Esophagus muscularis mucosa (tissue), 4 donors: ENCODE data around the gene ANTXRL. TPM values are rescaled to one million over a fixed set of nuclear protein-coding genes. Genes with fewer than 3 reads are reported as not detected.
"Not testable (repeated sequence)": the region's sequence is repeated elsewhere in the genome, so short reads cannot be mapped to it uniquely, and the experiment has no call there.

Experiments
- DNase-seq: peaks from one replicate; pipeline ENCODE4 v3.0.0-alpha.2; 2017; ENCODE audit errors: extremely low spot score
- H3K27ac ChIP-seq, 4 donors: fragments of 200-600 bp; sonication (generic); replicated peaks in 1 of 4; 1 replicate in 3 of 4; 2 replicates in 1 of 4; pipeline ENCODE4 v1.5.1; 2016 to 2019; ENCODE audit warnings: mild to moderate bottlenecking in 1 of 4
- H3K27me3 ChIP-seq, 4 donors: fragments of 200-600 bp; sonication (generic); one replicate each; pipeline versions ENCODE4 v1.5.1 to v1.6.0; 2016 to 2019
- H3K36me3 ChIP-seq, 4 donors: fragments of 200-600 bp; sonication (generic); one replicate each; pipeline ENCODE4 v1.5.1; 2016 to 2019
- H3K4me1 ChIP-seq, 4 donors: fragments of 200-600 bp; sonication (generic); one replicate each; pipeline ENCODE4 v1.5.1; 2016 to 2019
- H3K4me3 ChIP-seq, 4 donors: fragments of 200-600 bp; sonication (generic); 1 replicate in 2 of 4; 2 replicates in 2 of 4; pipeline ENCODE4 v1.5.1; 2016 to 2019; ENCODE audit warnings: mild to moderate bottlenecking in 4 of 4, moderate library complexity in 1 of 4
- H3K9me3 ChIP-seq, 4 donors: fragments of 200-600 bp; sonication (generic); 1 replicate in 3 of 4; 2 replicates in 1 of 4; pipeline ENCODE4 v1.5.1; 2016 to 2019
- CTCF ChIP-seq, 3 experiments: fragments of 200-600 bp in 2 of 3; fragments of 450-650 bp in 1 of 3; sonication (generic) in 2 of 3; IDR thresholded peaks; one replicate each; pipeline ENCODE4 v1.5.1; 2017 to 2019; ENCODE audit warnings: antibody characterized with exemption in 3 of 3, mild to moderate bottlenecking in 2 of 3, moderate library complexity in 1 of 3
- EP300 ChIP-seq: sonication (generic); formaldehyde crosslinking; IDR thresholded peaks from one replicate; pipeline ENCODE4 v1.6.1; 2017; ENCODE audit warnings: antibody characterized with exemption
- POLR2A ChIP-seq: fragments of 450-650 bp; IDR thresholded peaks from one replicate; pipeline ENCODE4 v1.6.1; 2017; ENCODE audit warnings: antibody characterized with exemption, moderate library complexity, mild to moderate bottlenecking, low read depth
- POLR2AphosphoS5 ChIP-seq, 2 donors: sonication (generic); formaldehyde crosslinking; IDR thresholded peaks; one replicate each; pipeline ENCODE4 v1.6.1; 2017; ENCODE audit warnings: antibody characterized with exemption in 2 of 2
- WGBS: methylation state at CpG from one replicate; pipeline ENCODE4 v1.1.5; 2018; 5-methylcytosine and 5-hydroxymethylcytosine counted together
- intact Hi-C: fragments of 100-400 bp; cut with DNase I; formaldehyde crosslinking; loops from one replicate; pipeline ENCODE4 v1.15.1; 2023
- total RNA-seq, 4 donors: library from RNA; depleted of rRNA; stranded (reverse); fragments of >200 nt; gene quantifications; one replicate each; pipeline versions ENCODE4 v1.1.0 to v1.2.1, GENCODE V29; 2016

ANTXRL gene
- total RNA-seq, 4 donors from 2014 or later, result not detected

GRCh38 chr10:46301721-46302479, 15.1 kb downstream of the ANTXRL start:
- Histone ChIP-seq H3K4me1 (no peaks in the 10 kb centered on the region), H3K4me3 (no peak overlapping the region), H3K27me3 (peaks cover 0 to 7% (median 0%) of the 10 kb centered on the region in 4 donors), H3K9me3 (no peaks in the 10 kb centered on the region), H3K36me3 (no peaks in the 10 kb centered on the region), H3K27ac (no peak overlapping the region)
- DNase-seq, result no peak
- TF ChIP-seq POLR2AphosphoS5 (IDR thresholded peaks at IDR 0.05) (no peak), POLR2A (no peak), CTCF (IDR thresholded peaks at IDR 0.05) (no peak), EP300 (no peak)
- 84% methylated on average over 6 of the region's 13 CpGs for WGBS
- intact Hi-C loops, result no loop called here

GRCh38 chr10:46302765-46303352, 16.1 kb downstream of the ANTXRL start:
- H3K36me3 ChIP-seq, H3K4me1 ChIP-seq, H3K27me3 ChIP-seq, intact Hi-C loops, H3K27ac ChIP-seq, H3K4me3 ChIP-seq, DNase-seq, H3K9me3 ChIP-seq: not testable (repeated sequence)
- 70% methylated on average over 4 of the region's 5 CpGs for WGBS

GRCh38 chr10:46304062-46304461, 17.3 kb downstream of the ANTXRL start:
- Histone ChIP-seq H3K4me3 (no peak overlapping the region), H3K9me3 (no peaks in the 10 kb centered on the region), H3K27ac (no peak overlapping the region), H3K4me1 (no peaks in the 10 kb centered on the region), H3K27me3 (no peaks in the 10 kb centered on the region), H3K36me3 (no peaks in the 10 kb centered on the region)
- no peak for DNase-seq
- TF ChIP-seq CTCF (IDR thresholded peaks at IDR 0.05), result no peak
- TF ChIP-seq POLR2A, result no peak
- no peak for TF ChIP-seq EP300
- no peak for TF ChIP-seq POLR2AphosphoS5 (IDR thresholded peaks at IDR 0.05)
- 92% methylated on average over 3 of the region's 3 CpGs for WGBS
- intact Hi-C loops, result no loop called here

- H3K27me3 ChIP-seq, H3K36me3 ChIP-seq, H3K9me3 ChIP-seq, intact Hi-C loops, H3K4me1 ChIP-seq, DNase-seq, H3K27ac ChIP-seq, H3K4me3 ChIP-seq: not testable (repeated sequence)
- WGBS, result 94% methylated on average over 5 of the region's 5 CpGs
These were observed 17.9 kb downstream of the ANTXRL start for GRCh38 chr10:46304671-46305070.

GRCh38 chr10:46305079-46305818, 18.5 kb downstream of the ANTXRL start:
- Histone ChIP-seq H3K36me3 (no peaks in the 10 kb centered on the region), H3K4me3 (no peak overlapping the region), H3K27me3 (no peaks in the 10 kb centered on the region), H3K9me3 (no peaks in the 10 kb centered on the region), H3K4me1 (no peaks in the 10 kb centered on the region), H3K27ac (no peak overlapping the region)
- TF ChIP-seq POLR2A (no peak), CTCF (IDR thresholded peaks at IDR 0.05) (no peak), POLR2AphosphoS5 (IDR thresholded peaks at IDR 0.05) (no peak), EP300 (no peak)
- 78% methylated on average over 10 of the region's 10 CpGs for WGBS
- no peak for DNase-seq
- intact Hi-C loops, result no loop called here
